ENCODE data around the gene CSPG4. TPM values are rescaled to one million over a fixed set of nuclear protein-coding genes. Genes with fewer than 3 reads are reported as not detected.
"Not testable (repeated sequence)": the region's sequence is repeated elsewhere in the genome, so short reads cannot be mapped to it uniquely, and the experiment has no call there.

CSPG4 gene
- total RNA-seq, 1 experiment from 2014 or later = 0.20 TPM

DNA sequence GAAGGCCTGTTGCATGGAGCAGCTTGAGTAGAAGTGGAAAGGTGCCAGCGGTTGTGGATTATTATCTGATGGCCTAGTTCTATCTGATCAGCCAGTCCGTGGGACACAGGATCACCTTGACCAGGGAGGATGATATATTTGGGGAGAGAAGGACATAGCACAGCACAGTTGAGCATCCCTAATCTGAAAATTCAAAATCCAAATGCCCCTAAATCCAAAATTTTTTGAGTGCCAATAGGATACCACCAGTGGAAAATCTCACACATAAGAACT lies 6.0 kb downstream of the CSPG4 start:
- BruUV-seq (replicated peaks) = no TSS peak
- Histone ChIP-seq H3K27me3 (replicated peaks; ENCODE audit: control insufficient read depth, insufficient read depth, low read length) (no peaks in the 10 kb centered on the region), H3K4me1 (no peaks in the 10 kb centered on the region), H3K36me3 (ENCODE audit: control insufficient read depth, insufficient read depth, low read length) (no peaks in the 10 kb centered on the region), H3K4me3 (ENCODE audit: low read depth, low read length) (no peak overlapping the region), H3K9me3 (no peaks in the 10 kb centered on the region)
- H3K9me3 Mint-ChIP-seq (ENCODE audit: unreplicated experiment) = no peaks in the 10 kb centered on the region
- no peaks in the 10 kb centered on the region for H3K27me3 Mint-ChIP-seq (ENCODE audit: insufficient read depth, unreplicated experiment)
- intact Hi-C loops (cut with micrococcal nuclease; ENCODE audit: unreplicated experiment) = no loop called here
- H3K4me3 Mint-ChIP-seq (ENCODE audit: unreplicated experiment) = no peak overlapping the region
- CTCF ChIA-PET = interaction anchor here (0.7 kb wide), 1 partner anchor 22 kb away, joined by 5 read pairs; no protein-coding TSS in a partner anchor
- H3K27ac Mint-ChIP-seq (ENCODE audit: unreplicated experiment) = no peak overlapping the region
- no peak for DNase-seq
- H3K4me1 Mint-ChIP-seq (ENCODE audit: low read depth, unreplicated experiment) = no peaks in the 10 kb centered on the region
- POLR2A ChIA-PET = no interaction called here
- H3K36me3 Mint-ChIP-seq (ENCODE audit: insufficient read depth, unreplicated experiment) = no peaks in the 10 kb centered on the region
- TF ChIP-seq, protein P1, sequence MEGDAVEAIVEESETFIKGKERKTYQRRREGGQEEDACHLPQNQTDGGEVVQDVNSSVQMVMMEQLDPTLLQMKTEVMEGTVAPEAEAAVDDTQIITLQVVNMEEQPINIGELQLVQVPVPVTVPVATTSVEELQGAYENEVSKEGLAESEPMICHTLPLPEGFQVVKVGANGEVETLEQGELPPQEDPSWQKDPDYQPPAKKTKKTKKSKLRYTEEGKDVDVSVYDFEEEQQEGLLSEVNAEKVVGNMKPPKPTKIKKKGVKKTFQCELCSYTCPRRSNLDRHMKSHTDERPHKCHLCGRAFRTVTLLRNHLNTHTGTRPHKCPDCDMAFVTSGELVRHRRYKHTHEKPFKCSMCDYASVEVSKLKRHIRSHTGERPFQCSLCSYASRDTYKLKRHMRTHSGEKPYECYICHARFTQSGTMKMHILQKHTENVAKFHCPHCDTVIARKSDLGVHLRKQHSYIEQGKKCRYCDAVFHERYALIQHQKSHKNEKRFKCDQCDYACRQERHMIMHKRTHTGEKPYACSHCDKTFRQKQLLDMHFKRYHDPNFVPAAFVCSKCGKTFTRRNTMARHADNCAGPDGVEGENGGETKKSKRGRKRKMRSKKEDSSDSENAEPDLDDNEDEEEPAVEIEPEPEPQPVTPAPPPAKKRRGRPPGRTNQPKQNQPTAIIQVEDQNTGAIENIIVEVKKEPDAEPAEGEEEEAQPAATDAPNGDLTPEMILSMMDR (IDR thresholded peaks at IDR 0.05; ENCODE audit: insufficient read depth in 1 of 2, low read depth in 1 of 2, low read length in 1 of 2, severe bottlenecking in 1 of 2, unreplicated experiment in 1 of 2) = no peak

DNA sequence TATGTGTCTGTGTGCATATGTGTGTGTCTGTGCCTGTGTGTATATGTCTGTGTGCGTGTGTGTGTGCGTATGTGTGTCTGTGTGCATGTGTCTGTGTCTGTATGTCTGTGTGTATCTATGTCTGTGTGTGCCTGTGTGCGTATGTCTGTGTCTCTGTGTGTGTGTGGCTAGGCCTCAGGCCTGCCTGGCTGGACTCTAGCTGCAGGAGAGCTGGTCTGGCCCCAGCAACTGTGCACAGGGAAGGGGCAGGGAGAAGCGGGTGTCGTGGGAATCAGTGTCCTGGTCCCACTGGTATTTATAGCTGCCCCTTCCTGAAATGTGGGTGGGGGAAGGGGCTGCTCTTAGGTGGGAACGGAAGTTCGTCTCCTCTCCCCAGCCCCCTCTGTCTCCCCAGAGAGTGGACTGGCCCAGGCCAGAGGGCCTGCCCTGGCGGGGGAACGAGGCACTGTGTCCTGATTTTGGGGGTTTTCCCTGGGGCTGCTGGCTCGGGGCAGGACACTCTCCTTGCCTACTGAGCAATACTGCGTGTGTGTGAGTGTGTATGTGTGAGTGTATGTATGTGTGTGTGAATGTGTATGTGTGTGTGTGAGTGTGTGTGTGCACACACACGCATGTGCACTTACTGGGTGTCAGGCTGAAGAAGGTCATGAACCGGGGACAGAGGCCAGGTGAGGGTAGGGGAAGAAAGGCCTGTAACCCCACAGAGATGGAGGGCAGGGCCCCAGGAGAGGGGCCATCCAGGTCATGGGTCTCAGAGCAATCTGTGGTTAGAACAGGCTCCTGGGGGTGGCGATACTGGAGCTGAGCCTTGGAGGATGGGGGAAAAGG lies 6.6 kb downstream of the CSPG4 start:
- Histone ChIP-seq H3K4me1 (no peaks in the 10 kb centered on the region), H3K36me3 (ENCODE audit: control insufficient read depth, insufficient read depth, low read length) (no peaks in the 10 kb centered on the region), H3K27me3 (replicated peaks; ENCODE audit: control insufficient read depth, insufficient read depth, low read length) (no peaks in the 10 kb centered on the region), H3K9me3 (no peaks in the 10 kb centered on the region), H3K4me3 (ENCODE audit: low read depth, low read length) (no peak overlapping the region)
- Mint-ChIP-seq H3K9me3 (ENCODE audit: unreplicated experiment) (no peaks in the 10 kb centered on the region), H3K27ac (ENCODE audit: unreplicated experiment) (no peak overlapping the region), H3K4me1 (ENCODE audit: low read depth, unreplicated experiment) (no peaks in the 10 kb centered on the region), H3K4me3 (ENCODE audit: unreplicated experiment) (no peak overlapping the region), H3K36me3 (ENCODE audit: insufficient read depth, unreplicated experiment) (no peaks in the 10 kb centered on the region), H3K27me3 (ENCODE audit: insufficient read depth, unreplicated experiment) (no peaks in the 10 kb centered on the region)
- no TSS peak for BruUV-seq (replicated peaks)
- ChIA-PET POLR2A (no interaction called here), CTCF (no interaction called here)
- TF ChIP-seq, protein P1 (IDR thresholded peaks at IDR 0.05; ENCODE audit: insufficient read depth in 1 of 2, low read depth in 1 of 2, low read length in 1 of 2, severe bottlenecking in 1 of 2, unreplicated experiment in 1 of 2) = no peak
- intact Hi-C loops (cut with micrococcal nuclease; ENCODE audit: unreplicated experiment) = no loop called here
- no peak for DNase-seq

DNA sequence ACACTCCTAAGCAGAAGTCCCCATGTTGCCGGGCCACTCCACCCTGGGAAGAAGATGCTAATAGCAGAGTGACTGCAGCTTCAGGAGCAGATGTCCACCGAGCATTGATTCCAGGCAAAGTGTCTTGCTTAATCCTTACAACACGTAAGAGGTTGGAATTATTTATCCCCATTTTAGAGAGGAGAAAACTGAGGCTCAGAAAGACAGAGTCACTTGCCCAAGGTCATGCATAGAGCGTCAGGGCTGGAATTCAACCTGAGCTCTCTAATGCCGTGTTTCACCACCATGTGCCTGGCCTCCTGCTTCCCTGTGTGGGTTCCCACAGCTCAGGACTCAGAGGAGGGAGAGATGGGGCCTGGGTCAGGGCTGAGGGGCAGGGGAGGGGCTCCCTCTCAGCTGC lies 7.3 kb downstream of the CSPG4 start:
- H3K27me3 ChIP-seq (replicated peaks; ENCODE audit: control insufficient read depth, insufficient read depth, low read length); POLR2A ChIA-PET; H3K36me3 Mint-ChIP-seq (ENCODE audit: insufficient read depth, unreplicated experiment); H3K27me3 Mint-ChIP-seq (ENCODE audit: insufficient read depth, unreplicated experiment); intact Hi-C loops (cut with micrococcal nuclease; ENCODE audit: unreplicated experiment); CTCF ChIA-PET; H3K4me1 ChIP-seq; H3K27ac Mint-ChIP-seq (ENCODE audit: unreplicated experiment); DNase-seq; H3K4me1 Mint-ChIP-seq (ENCODE audit: low read depth, unreplicated experiment); BruUV-seq (replicated peaks); H3K9me3 Mint-ChIP-seq (ENCODE audit: unreplicated experiment); H3K9me3 ChIP-seq; H3K4me3 Mint-ChIP-seq (ENCODE audit: unreplicated experiment); H3K4me3 ChIP-seq (ENCODE audit: low read depth, low read length); H3K36me3 ChIP-seq (ENCODE audit: control insufficient read depth, insufficient read depth, low read length): not testable (repeated sequence)
